Urinary bladder (tissue), 4 donors: ENCODE data around the gene ABHD10. TPM values are rescaled to one million over a fixed set of nuclear protein-coding genes. Genes with fewer than 3 reads are reported as not detected.

Source experiments
- DNase-seq: peaks from one replicate; pipeline ENCODE4 v3.0.0-alpha.2; 2015; ENCODE audit errors: extremely low spot score
- H3K27ac ChIP-seq: one replicate; pipeline ENCODE4 v1.5.1; 2013; ENCODE audit warnings: low read depth, mild to moderate bottlenecking, moderate library complexity
- H3K36me3 ChIP-seq: one replicate; pipeline ENCODE4 v1.6.1; 2013; ENCODE audit warnings: mild to moderate bottlenecking, moderate library complexity; ENCODE audit not compliant: insufficient read depth
- H3K4me1 ChIP-seq: one replicate; pipeline ENCODE4 v1.6.1; 2013; ENCODE audit warnings: mild to moderate bottlenecking, moderate library complexity; ENCODE audit not compliant: insufficient read depth
- H3K4me3 ChIP-seq: one replicate; pipeline ENCODE4 v1.5.1; 2013; ENCODE audit warnings: low read depth, low read length
- WGBS: extraction: QIAGEN DNeasy Blood & Tissue Kit; methylation state at CpG from one replicate; pipeline ENCODE4 v1.1.7; 2013; 5-methylcytosine and 5-hydroxymethylcytosine counted together
- polyA plus RNA-seq: library from polyadenylated mRNA; stranded (reverse); fragments of 200-250 nt; gene quantifications from one replicate; pipeline ENCODE4 v1.2.3, GENCODE V29; 2013
- total RNA-seq: library from RNA; depleted of rRNA; stranded (reverse); fragments of >200 nt; gene quantifications from one replicate; pipeline ENCODE4 v1.2.3, GENCODE V29; 2014
- donor health status: healthy with polysubstance abuse.
- donor health status: healthy.

Gene ABHD10
- total and polyA plus RNA-seq, 2 donors: 23.3 to 62.3 TPM

DNA sequence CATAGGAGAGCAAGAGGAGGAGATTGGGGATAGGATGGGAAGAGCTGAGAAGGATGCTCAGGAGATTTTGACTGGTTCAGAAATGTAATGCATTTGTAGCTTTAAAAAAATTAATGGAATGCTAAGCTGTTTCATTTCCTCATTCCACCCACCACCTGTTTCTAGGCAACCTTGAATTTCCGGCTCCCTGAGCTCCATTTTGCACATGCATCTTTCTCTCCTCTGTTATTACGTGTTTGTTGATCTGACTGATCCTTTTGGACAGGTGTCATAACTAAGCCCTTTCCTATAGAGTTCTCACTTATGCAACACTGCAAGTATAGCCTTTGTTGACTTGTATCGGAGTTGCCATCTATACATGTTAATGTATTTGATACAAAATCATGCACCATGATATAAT is 60.0 kb downstream of the ABHD10 start:
- no peaks in the 10 kb centered on the region for H3K4me1 ChIP-seq
- no peak overlapping the region for H3K27ac ChIP-seq
- no peak overlapping the region for H3K4me3 ChIP-seq
- no peak for DNase-seq
- 69% methylated on average over 3 of the region's 3 CpGs for WGBS
- H3K36me3 ChIP-seq: no peaks in the 10 kb centered on the region

DNA sequence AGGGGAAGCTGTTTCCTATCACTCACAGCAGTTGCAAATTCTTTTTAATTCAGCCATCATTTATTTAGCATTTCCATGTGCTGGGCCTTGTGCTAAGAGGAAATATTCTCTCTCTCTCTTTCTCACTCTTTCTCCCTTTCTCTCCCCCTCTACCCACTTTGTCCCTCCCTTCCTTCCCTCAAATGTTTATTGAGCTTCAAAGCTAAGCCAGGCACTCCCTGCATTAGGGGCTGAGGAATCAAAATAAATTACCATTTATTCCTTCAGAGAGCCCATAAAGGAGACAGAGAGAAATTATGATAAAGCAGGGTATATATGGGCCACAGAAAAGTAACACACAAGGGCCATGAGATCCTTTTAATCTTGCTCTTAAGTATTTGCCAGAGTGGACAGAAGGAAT is 62.5 kb downstream of the ABHD10 start:
- H3K36me3 ChIP-seq: no peaks in the 10 kb centered on the region
- DNase-seq: no peak
- H3K4me1 ChIP-seq: no peaks in the 10 kb centered on the region
- H3K27ac ChIP-seq: no peak overlapping the region
- H3K4me3 ChIP-seq: no peak overlapping the region

DNA sequence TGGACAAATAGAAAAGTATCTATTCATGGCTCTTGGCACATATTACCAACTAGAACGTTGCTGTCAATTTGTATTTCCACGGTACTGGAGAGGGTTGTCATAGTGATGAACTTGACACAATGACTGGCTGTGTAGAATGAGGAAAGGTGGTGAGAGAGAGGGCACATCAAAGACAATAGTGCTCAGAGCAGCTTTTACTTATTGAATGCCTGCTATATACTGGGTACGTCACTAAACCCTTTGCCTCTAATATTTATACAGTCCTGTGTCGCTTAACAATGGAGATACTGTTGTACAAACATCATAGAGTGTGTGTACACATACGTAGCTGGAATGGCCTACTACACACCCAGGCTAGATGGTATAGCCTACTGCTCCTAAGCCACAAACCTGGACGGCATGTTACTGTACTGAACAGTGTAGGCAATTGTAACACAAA is 64.0 kb downstream of the ABHD10 start:
- Histone ChIP-seq H3K4me1 (no peaks in the 10 kb centered on the region), H3K36me3 (no peaks in the 10 kb centered on the region), H3K27ac (no peak overlapping the region), H3K4me3 (no peak overlapping the region)
- WGBS: 78% methylated on average over 6 of the region's 6 CpGs
- no peak for DNase-seq

Other genes starting within 250 kb of the ABHD10 start
- 173 TPM for gene PHLDB2, start 119.8 kb upstream of the ABHD10 start, total RNA-seq
- gene PHLDB2, start 119.8 kb upstream of the ABHD10 start, polyA plus RNA-seq: 58.1 TPM
- gene TAGLN3, start 19.9 kb downstream of the ABHD10 start, total RNA-seq: 3.1 TPM
- gene TAGLN3, start 19.9 kb downstream of the ABHD10 start, polyA plus RNA-seq: 1.8 TPM
- not detected for gene TMPRSS7, start 55.7 kb downstream of the ABHD10 start, total RNA-seq
- gene TMPRSS7, start 55.7 kb downstream of the ABHD10 start, polyA plus RNA-seq: not detected
- 7.5 TPM for gene C3orf52, start 107.4 kb downstream of the ABHD10 start, total RNA-seq
- gene C3orf52, start 107.4 kb downstream of the ABHD10 start, polyA plus RNA-seq: 2.6 TPM
- gene GCSAM, start 154.2 kb downstream of the ABHD10 start, total RNA-seq: 1.7 TPM
- gene GCSAM, start 154.2 kb downstream of the ABHD10 start, polyA plus RNA-seq: 0.43 TPM